GOT3 (cell line): ENCODE measurements around the gene KCTD6.

ENCODE experiments used
- DNase-seq: peaks from one replicate; lab custom pipeline; 2025; ENCODE audit warnings: mixed read lengths; lab: John Stamatoyannopoulos, UW

Gene KCTD6

DNA sequence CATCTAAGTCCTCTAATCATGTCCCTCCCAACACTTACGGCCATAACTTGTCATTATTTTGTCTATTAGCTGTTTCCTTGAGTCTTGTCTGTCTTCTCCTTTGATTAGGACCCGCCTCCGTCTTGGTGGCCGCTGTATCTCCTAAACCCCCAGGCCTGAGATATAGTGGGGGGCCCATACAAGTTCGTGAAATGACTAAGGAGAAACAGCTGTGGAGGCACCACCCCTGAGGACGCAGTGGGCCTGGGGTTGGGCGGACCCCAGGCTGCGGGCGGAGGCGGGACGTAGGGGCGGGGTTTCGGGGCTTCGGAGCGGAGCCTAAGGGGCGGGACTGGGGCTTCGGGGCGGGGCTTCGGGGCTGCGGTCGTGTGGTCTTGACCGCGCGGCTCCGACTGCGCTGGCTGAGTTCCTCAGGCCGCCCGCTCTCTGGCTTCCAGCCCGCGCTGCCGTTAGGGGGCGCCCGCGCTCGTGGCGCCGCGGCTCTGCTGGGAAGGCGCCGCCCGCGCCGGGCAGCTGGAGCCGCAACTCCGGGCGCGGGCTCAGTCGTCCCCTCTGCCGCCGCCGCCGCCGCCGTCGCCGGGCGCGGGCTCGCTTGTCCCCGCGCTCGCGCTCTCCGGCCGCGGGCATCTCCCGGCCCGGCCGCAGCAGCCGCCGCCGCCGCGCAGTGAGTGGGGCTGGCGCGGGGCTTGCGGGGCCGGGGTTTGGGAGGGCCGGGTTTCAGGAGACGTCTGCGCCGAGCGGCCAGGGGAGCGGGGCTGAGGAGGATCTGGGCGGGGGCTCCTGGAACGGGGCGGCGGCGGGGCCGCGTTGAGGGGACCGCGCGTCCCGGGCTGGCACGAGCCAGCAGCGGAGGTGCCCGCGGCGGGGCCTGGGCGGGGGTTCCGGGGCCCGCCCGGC is at the start of gene KCTD6:
TSS of gene KCTD6 (plus strand) at position 591 of the 897 bp plus-strand sequence. CDS start 6,660 bp downstream, outside the sequence.
- peak; percentile 83 for DNase-seq

DNA sequence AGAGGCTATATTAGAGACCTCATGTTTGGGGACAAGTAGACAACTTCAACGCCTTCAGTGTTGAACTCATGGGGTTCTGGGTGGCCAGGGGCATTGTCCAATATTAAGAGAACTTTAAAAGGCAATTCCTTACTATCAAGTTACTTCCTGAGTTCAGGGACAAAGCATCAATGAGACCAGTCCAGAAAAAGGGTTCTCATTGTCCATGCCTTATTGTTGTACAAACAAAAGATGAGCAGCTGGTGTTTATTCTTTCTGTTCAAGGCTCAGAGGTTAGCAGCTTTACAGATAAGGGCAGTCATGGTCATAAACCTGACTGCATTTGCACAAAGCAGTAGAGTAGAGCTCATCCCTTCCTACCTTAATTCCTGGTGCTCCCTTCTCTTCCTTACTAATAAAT is 39.7 kb upstream of the KCTD6 start:
- no peak for DNase-seq

- no peak for DNase-seq
Measured at GRCh38 chr3:58459160-58459559, 32.7 kb upstream of the KCTD6 start.

DNA sequence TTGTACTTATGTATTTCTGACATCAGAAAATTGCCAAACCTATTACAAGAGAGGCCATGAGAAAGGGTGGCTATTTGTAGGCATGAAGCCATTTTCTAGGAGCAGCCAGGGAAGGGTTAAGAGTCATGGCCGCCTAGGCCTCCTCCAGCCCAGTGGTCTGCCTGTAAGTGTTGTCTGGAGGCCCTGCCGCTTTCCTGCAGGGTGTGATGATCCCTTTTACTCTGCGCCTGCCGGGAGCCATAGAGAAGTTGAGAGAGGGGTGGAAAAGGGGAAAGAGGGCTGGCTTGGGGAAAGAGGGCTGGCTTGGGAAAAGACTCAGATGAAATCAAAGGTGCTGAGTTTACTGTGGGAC is 29.1 kb upstream of the KCTD6 start:
- no peak for DNase-seq

- DNase-seq: peak; percentile 43
Measured at GRCh38 chr3:58463181-58463941, 28.5 kb upstream of the KCTD6 start.

DNA sequence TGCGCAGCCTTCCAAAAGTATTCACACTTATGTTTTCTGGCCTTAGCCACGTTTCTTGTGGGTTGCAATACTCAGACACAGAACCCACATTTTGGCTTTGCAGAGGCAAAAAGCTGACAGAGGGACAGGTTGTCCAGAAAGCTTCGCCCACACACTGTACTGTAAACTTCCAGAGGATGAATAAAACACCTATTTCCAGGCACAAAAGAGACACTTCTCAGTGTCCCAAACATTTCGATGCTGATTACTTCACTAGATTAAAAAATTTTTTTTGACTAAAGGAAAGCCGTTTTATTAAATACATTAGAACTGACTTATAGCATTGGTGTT is 28.0 kb upstream of the KCTD6 start:
- DNase-seq: no peak

GRCh38 chr3:58464866-58465265 is 27.0 kb upstream of the KCTD6 start:
- no peak for DNase-seq

DNA sequence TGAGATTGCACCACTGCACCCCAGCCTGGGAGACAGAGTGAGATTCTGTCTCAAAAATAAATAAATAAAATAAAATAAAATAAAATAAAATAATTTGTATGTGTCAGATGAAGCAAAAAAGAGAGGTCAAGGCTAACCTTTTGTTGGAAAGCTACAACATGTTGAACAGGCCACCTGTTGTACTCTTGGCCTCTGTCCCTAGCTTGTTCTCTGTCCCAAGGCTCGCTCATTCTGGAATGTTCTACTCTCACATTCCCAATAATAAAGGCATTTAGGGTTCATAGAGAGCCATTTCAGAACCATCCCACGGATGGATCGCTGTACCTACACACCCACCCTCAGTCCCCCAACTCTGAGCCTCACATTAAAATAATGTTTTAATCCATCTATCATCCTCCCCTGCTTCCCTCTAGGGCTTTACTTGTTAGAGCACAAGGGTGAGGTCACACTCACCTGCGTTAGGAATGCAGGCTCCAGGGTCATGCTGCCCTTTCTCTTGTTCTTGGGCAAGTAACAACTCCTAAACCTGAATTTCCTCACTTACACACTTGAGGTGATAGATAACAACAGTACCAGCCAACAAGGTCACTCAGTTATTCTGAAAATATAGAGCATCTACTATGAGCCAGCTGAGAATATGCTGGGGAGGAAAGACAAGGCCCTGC is 24.9 kb upstream of the KCTD6 start:
- DNase-seq: no peak

DNA sequence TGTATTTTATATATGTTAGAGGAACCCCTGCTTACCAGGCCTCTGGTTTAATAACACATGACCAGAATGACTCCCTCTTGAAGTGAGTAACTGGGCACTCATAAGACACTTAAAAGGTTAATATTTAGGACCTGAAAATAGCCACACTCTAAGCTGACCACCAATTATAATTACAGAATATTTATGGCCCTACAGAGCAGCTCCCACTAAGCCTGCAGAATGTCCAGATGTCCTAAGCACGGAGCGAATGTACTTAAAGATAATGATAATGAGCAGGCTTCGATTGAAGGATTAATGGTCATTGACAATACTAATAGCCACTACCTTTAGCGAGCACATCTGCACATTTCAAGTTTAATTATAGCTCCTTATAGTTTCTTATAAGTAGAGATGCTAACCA is 22.8 kb upstream of the KCTD6 start:
- DNase-seq: no peak

DNA sequence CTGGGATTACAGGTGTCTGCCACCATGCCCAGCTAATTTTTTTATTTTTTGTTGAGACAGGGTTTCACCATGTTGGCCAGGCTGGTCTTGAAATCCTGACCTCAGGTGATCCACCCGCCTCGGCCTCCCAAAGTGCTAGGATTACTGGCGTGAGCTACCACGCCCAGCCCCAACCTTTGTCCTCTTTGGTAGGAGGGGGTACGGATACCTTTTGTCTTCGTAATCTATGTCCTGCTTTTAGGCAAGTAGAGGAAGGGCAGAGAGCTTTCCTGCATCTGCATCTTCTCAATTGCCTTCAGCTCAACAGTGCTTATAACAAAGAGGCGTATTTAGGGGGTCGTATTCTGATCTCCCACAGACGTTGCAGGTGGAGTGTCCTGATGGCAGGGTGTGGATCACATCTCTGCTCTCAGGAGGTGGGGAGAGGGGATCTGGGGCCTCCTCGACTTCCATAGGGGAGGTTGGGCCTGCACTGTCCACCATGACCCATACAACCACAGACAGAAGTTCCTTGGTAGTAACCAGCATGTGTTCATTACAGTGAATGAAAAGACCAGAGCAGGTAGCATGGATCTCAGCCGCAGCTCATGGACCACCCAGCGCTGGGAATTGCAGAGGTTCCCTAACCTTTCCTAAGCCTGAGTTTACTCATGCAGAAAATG is 21.4 kb upstream of the KCTD6 start:
- DNase-seq: no peak

GRCh38 chr3:58471025-58471887 is 20.6 kb upstream of the KCTD6 start:
- no peak for DNase-seq

GRCh38 chr3:58473275-58473674 is 18.6 kb upstream of the KCTD6 start:
- no peak for DNase-seq

- DNase-seq: no peak
Measured at GRCh38 chr3:58474348-58474911, 17.5 kb upstream of the KCTD6 start.

DNA sequence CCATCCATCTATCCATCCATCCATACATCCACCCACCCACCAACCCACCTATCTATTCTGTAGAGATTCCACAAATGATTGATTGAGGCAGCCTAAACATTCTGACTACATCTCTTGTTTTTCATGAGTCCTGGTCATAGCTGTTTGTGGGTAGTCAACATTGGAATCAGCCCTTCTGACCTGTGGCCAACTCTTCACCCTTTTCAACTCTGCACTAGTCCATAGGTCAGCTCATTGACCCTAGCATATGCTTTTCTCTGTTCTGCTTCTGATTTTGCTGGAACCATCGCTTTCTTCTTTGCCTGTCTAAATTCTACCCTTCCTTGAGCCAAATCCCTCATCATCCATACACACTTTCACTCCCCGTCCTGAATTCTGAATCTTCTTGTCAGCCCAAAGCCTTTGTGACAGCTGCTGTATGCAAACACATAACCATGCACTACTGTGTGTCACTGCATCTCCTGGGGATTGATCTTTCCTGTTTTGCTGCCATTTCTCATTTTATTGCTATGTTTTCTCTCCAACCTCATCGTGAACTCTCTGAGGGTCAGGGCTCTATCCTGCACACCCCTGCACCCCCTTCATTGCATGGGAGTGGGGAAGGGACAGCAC is 16.8 kb upstream of the KCTD6 start:
- no peak for DNase-seq

GRCh38 chr3:58478781-58479180 is 13.1 kb upstream of the KCTD6 start:
- no peak for DNase-seq

DNA sequence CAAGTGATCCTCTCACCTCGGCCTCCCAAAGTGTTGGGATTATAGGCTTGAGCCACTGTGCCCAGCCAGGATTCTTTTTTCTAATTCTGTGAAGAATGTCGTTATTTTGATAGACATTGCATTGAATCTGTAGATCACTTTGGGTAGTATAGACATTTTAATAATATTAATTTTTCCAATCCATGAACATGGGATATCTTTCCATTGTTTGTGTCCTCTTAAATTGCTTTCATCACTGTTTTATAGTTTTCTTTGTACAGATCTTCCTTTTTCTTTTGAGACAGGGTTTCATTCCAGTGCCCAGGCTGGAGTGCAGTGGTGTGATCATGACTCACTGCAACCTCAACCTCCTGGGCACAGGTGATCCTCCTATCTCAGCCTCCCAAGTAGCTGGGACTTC is 11.6 kb upstream of the KCTD6 start:
- no peak for DNase-seq

- no peak for DNase-seq
Measured at GRCh38 chr3:58482917-58483636, 8.8 kb upstream of the KCTD6 start.

GRCh38 chr3:58484045-58484721 is 7.7 kb upstream of the KCTD6 start:
- DNase-seq: no peak

GRCh38 chr3:58484722-58485069 is 7.2 kb upstream of the KCTD6 start:
- DNase-seq: no peak
